Transverse colon (tissue), 4 donors: ENCODE measurements around the gene TCF23. TPM values are rescaled to one million over a fixed set of nuclear protein-coding genes. Genes with fewer than 3 reads are reported as not detected.

Experiments used
- DNase-seq: peaks from one replicate; pipeline ENCODE4 v3.0.0-alpha.2; 2019
- H3K27ac ChIP-seq, 4 donors: fragments of 200-600 bp; sonication (generic); 2 replicates each; pipeline ENCODE4 v1.5.1; 2016 to 2018; ENCODE audit warnings: inconsistent platforms in 4 of 4
- H3K27me3 ChIP-seq: fragments of 200-600 bp; sonication (generic); 2 replicates; pipeline ENCODE4 v1.5.1; 2017; ENCODE audit warnings: inconsistent platforms
- H3K36me3 ChIP-seq, 4 donors: fragments of 200-600 bp; sonication (generic); 2 replicates each; pipeline ENCODE4 v1.5.1; 2017 to 2019; ENCODE audit warnings: inconsistent platforms in 4 of 4
- H3K4me1 ChIP-seq, 4 donors: fragments of 200-600 bp; sonication (generic); 2 replicates each; pipeline ENCODE4 v1.5.1; 2017 to 2020; ENCODE audit warnings: inconsistent platforms in 4 of 4
- H3K4me3 ChIP-seq, 4 donors: fragments of 200-600 bp; sonication (generic); 1 replicate in 1 of 4; 2 replicates in 3 of 4; pipeline versions ENCODE4 v1.5.1 to v1.6.1; 2017 to 2019; ENCODE audit warnings: inconsistent platforms in 4 of 4
- H3K9me3 ChIP-seq, 2 donors: fragments of 200-600 bp; sonication (generic); 2 replicates each; pipeline ENCODE4 v1.5.1; 2017 to 2019; ENCODE audit warnings: inconsistent platforms in 2 of 2
- CTCF ChIP-seq, 5 experiments: fragments of 200-600 bp in 3 of 5; fragments of 450-650 bp in 2 of 5; sonication (generic) in 3 of 5; IDR thresholded peaks; 1 replicate in 2 of 5; 2 replicates in 3 of 5; pipeline ENCODE4 v1.5.1; 2016 to 2017; ENCODE audit warnings: antibody characterized with exemption in 5 of 5, inconsistent platforms in 3 of 5, mild to moderate bottlenecking in 2 of 5, moderate library complexity in 1 of 5
- EP300 ChIP-seq: sonication (generic); formaldehyde crosslinking; IDR thresholded peaks from one replicate; pipeline ENCODE4 v1.6.1; 2017; ENCODE audit warnings: antibody characterized with exemption, low read depth
- POLR2A ChIP-seq: fragments of 450-650 bp; IDR thresholded peaks from one replicate; pipeline ENCODE4 v1.6.1; 2016; ENCODE audit warnings: antibody characterized with exemption, mild to moderate bottlenecking, moderate library complexity
- POLR2AphosphoS5 ChIP-seq, 3 donors: sonication (generic); formaldehyde crosslinking; IDR thresholded peaks; one replicate each; pipeline ENCODE4 v1.6.1; 2016; ENCODE audit warnings: antibody characterized with exemption in 3 of 3
- WGBS, 2 donors: methylation state at CpG; one replicate each; pipeline ENCODE4 v1.1.5; 2018; ENCODE audit warnings: low coverage in 1 of 2; 5-methylcytosine and 5-hydroxymethylcytosine counted together
- in situ Hi-C, 4 donors: fragments of 200-750 bp; cut with MboI; loops; one replicate each; pipeline versions ENCODE4 v1.15.0 to v1.15.1; 2017; ENCODE audit warnings: low sequenced_read_pairs in 3 of 4, low pct_ligation_motif_present in 1 of 4, low pct_unique_long_range_greater_than_20kb in 1 of 4
- intact Hi-C: fragments of 100-400 bp; cut with DNase I; formaldehyde crosslinking; loops from one replicate; pipeline ENCODE4 v1.15.1; 2023; ENCODE audit warnings: low total_unique reads
- total RNA-seq, 4 donors: library from RNA; depleted of rRNA; stranded (reverse); fragments of >200 nt; gene quantifications; one replicate each; pipeline ENCODE4 v1.1.0, GENCODE V29; 2016

Gene TCF23
- total RNA-seq, 4 donors from 2014 or later, result not detected

GRCh38 chr2:27159271-27159670 is 10.5 kb downstream of the TCF23 start:
- H3K27me3 ChIP-seq, result no peaks in the 10 kb centered on the region
- H3K4me3 ChIP-seq, result no peak overlapping the region
- no peaks in the 10 kb centered on the region for H3K9me3 ChIP-seq
- no peaks in the 10 kb centered on the region for H3K36me3 ChIP-seq
- H3K4me1 ChIP-seq, result no peaks in the 10 kb centered on the region
- TF ChIP-seq POLR2A, result no peak
- no peak for TF ChIP-seq EP300
- TF ChIP-seq POLR2AphosphoS5 (IDR thresholded peaks at IDR 0.05), result no peak
- TF ChIP-seq CTCF (IDR thresholded peaks at IDR 0.05), result no peak
- no peak overlapping the region for H3K27ac ChIP-seq
- in situ Hi-C loops, result no loop called here
- no peak for DNase-seq
- WGBS, 2 donors, result 82% methylated on average over 4 of the region's 6 CpGs; no CpG with 5 or more reads in 1 of the 2 donors
- intact Hi-C loops, result no loop called here

- intact Hi-C loops, result no loop called here
- TF ChIP-seq POLR2AphosphoS5 (IDR thresholded peaks at IDR 0.05), result no peak
- no peak for TF ChIP-seq EP300
- no peak for TF ChIP-seq POLR2A
- TF ChIP-seq CTCF (IDR thresholded peaks at IDR 0.05), result no peak
Observed at GRCh38 chr2:27160191-27160590, 11.4 kb downstream of the TCF23 start.

GRCh38 chr2:27162151-27163121 is 13.6 kb downstream of the TCF23 start:
- WGBS, 2 donors, result 75 to 84% methylated on average over 6 to 15 of the region's 15 CpGs
- H3K27me3 ChIP-seq, result no peaks in the 10 kb centered on the region
- intact Hi-C loops, result no loop called here
- H3K4me1 ChIP-seq, result no peaks in the 10 kb centered on the region
- DNase-seq, result no peak
- no peak overlapping the region for H3K4me3 ChIP-seq
- H3K27ac ChIP-seq, result peak overlapping the region in 3 of 4 donors; percentile 10 to 26 (median 16)
- in situ Hi-C loops, result no loop called here
- no peaks in the 10 kb centered on the region for H3K9me3 ChIP-seq
- no peak for TF ChIP-seq POLR2AphosphoS5 (IDR thresholded peaks at IDR 0.05)
- H3K36me3 ChIP-seq, result no peaks in the 10 kb centered on the region

More at GRCh38 chr2:27160191-27160590, 11.4 kb downstream of the TCF23 start:
- H3K36me3 ChIP-seq, result no peaks in the 10 kb centered on the region
- H3K27ac ChIP-seq, result no peak overlapping the region
- no peak overlapping the region for H3K4me3 ChIP-seq
- 56 to 83% methylated on average over 3 to 9 of the region's 9 CpGs for WGBS, 2 donors
- no peaks in the 10 kb centered on the region for H3K9me3 ChIP-seq
- no peak for DNase-seq
- no peaks in the 10 kb centered on the region for H3K4me1 ChIP-seq
- no peaks in the 10 kb centered on the region for H3K27me3 ChIP-seq
- in situ Hi-C loops, result no loop called here

DNA sequence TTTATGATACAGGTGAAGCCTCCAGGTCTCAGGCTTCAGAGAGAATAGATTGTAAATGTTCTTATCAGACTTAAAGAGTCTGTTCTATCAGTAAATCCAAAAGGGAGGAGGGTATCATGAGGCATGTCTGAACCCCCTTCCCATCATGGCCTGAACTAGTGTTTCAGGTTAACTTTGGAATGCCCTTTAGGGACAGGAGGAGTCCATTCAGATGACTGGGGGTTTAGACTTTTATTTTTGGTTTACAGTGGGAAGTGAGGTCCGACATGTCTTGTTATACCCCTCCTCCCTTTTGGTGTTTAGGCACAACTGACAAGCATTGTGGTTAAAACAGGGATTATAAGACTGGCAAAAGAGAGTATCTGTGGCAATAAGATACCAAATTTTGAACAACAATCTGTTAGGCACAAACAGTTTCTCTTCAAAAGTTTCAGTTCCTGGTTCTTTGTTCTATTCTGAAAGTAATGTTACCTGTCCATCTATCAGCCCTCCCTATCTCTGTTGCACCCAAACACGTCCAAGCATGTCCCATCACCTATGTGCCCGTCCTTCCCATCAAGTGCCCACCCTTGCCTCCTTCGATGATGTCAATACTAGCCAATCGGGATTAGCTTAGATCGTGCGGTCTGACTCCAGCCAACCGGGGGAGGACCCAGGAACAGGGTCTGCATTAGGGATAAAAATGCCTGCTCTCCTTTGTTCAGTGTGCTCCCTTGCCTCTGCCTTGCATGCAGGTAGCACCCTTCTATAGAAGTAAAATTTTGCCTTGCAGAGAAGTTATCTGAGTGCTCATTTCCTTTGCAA is 16.4 kb downstream of the TCF23 start:
- Histone ChIP-seq H3K27me3 (no peaks in the 10 kb centered on the region), H3K27ac (peak overlapping the region in 1 of 4 donors; percentile 22), H3K4me3 (no peak overlapping the region), H3K9me3 (no peaks in the 10 kb centered on the region), H3K36me3 (no peaks in the 10 kb centered on the region), H3K4me1 (peaks cover 0 to 4% (median 4%) of the 10 kb centered on the region in 4 donors)
- 82 to 85% methylated on average over 7 to 8 of the region's 8 CpGs for WGBS, 2 donors
- intact Hi-C loops (no loop called here), in situ Hi-C loops (no loop called here)
- no peak for DNase-seq
- no peak for TF ChIP-seq EP300
